ENCODE data around the gene SH2D1B.

DNA sequence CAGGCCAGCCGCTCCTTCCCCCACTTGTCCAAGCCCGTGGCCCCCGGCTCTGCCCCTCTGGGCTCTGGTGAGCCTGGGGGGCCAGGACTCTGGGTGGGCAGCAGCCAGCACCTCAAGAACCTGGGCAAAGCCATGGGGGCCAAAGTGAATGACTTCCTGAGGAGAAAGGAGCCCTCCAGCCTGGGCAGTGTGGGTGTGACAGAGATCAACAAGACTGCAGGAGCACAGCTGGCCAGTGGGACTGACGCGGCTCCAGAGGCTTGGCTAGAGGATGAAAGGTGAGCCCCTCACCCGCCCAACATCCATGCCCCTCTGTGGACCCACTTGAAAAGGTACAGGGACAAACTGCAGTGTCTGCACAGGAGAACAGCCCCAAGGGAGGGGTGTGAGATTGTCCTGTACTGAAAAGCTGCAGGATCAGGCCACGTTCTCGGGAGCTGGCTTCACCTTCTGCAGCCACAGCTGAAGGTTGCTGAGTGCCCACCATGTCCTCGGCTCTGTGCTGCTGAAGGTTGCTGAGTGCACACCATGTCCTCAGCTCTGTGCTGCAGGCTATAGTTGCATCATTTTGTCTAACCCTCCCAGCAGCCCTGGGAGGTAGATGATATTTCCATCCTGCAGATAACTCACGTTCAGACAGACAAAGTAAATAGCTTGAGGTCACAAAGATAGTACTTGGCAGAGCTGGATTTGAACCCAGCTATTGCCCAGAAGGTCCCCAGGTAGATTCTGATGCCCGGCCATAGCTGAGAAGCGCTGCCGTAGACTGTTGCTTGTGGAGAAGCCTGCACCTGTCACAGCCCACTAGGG, 29.8 kb downstream of the SH2D1B start:
- TF ChIP-seq, protein P1, sequence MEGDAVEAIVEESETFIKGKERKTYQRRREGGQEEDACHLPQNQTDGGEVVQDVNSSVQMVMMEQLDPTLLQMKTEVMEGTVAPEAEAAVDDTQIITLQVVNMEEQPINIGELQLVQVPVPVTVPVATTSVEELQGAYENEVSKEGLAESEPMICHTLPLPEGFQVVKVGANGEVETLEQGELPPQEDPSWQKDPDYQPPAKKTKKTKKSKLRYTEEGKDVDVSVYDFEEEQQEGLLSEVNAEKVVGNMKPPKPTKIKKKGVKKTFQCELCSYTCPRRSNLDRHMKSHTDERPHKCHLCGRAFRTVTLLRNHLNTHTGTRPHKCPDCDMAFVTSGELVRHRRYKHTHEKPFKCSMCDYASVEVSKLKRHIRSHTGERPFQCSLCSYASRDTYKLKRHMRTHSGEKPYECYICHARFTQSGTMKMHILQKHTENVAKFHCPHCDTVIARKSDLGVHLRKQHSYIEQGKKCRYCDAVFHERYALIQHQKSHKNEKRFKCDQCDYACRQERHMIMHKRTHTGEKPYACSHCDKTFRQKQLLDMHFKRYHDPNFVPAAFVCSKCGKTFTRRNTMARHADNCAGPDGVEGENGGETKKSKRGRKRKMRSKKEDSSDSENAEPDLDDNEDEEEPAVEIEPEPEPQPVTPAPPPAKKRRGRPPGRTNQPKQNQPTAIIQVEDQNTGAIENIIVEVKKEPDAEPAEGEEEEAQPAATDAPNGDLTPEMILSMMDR (IDR thresholded peaks at IDR 0.05): no peak
- no peak for TF ChIP-seq EZH2 (IDR thresholded peaks at IDR 0.05; ENCODE audit: borderline replicate concordance, insufficient read depth, low read depth, low read length, poor library complexity, severe bottlenecking)

Measured in B cell (primary cell).